Measurements from ENCODE around the gene MSANTD3.

The MSANTD3 gene

DNA sequence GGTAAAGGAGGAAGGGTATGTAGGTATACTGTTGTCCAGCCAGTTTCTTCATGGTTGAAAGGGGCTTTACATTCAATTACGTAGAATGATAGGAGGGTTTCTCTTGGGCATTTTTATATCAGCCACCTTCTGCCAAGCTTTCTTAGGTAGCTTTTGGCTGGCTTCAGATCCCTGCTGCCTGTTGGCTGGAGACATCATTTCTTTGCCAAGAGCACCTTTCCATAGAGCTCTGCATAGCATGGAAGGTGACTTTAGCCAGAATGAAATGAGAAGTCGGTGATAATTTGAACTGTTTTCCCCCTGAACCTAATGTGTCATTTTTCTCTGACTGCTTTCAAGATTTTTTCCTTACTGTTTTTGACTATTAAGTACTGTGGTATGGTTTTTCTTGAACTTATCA is 72.9 kb downstream of the MSANTD3 start:
- Mint-ChIP-seq H3K4me1 (no peaks in the 10 kb centered on the region), H3K9me3 (no peaks in the 10 kb centered on the region), H3K27ac (no peak overlapping the region), H3K4me3 (no peak overlapping the region), H3K36me3 (no peaks in the 10 kb centered on the region)
- ATAC-seq (no peak), DNase-seq (ENCODE audit: low spot score in 2 of 2) (no peak)

All from stimulated activated effector memory CD8-positive, alpha-beta T cell treated with anti-CD3 and anti-CD28 coated beads, Interleukin-12 subunit alpha, Interleukin-12 subunit beta, amount 100 ng/mL, for 72 hours (primary cell).